Endothelial cell of umbilical vein (primary cell): ENCODE results near the gene ENG. TPM values are rescaled to one million over a fixed set of nuclear protein-coding genes. Genes with fewer than 3 reads are reported as not detected.

ENCODE experiments used
- BruUV-seq: library from RNA; stranded (reverse); fragments of 400-500 nt; replicated peaks from 2 replicates; lab custom pipeline; 2021; lab: Mats Ljungman, UMichigan
- CTCF ChIA-PET: fragments of 300-600, 350-600 bp; sonication (Branson Sonifier 250); formaldehyde crosslinking; loops from one replicate; lab custom pipeline; 2021; ENCODE audit warnings: antibody characterized with exemption, inconsistent platforms; lab: Charles Lee
- POLR2A ChIA-PET: fragments of 300-600, 350-600 bp; sonication (Branson Sonifier 250); formaldehyde crosslinking; loops from one replicate; lab custom pipeline; 2021; ENCODE audit warnings: antibody characterized with exemption, inconsistent platforms; lab: Charles Lee
- DNase-seq: peaks from one replicate; pipeline ENCODE4 v3.0.0-alpha.2; 2011; ENCODE audit warnings: low read depth, low spot score
- FAIRE-seq: peaks from 2 replicates; lab custom pipeline; 2011; peaks lifted over from hg19 to GRCh38; lab: Jason Lieb, UNC
- H2AFZ ChIP-seq: 2 replicates; pipeline ENCODE4 v1.6.0; 2012; ENCODE audit warnings: low read depth, low read length, control low read depth, inconsistent platforms
- H3K27ac ChIP-seq: 2 replicates; pipeline ENCODE4 v1.5.1; 2011; ENCODE audit warnings: low read depth, mild to moderate bottlenecking, control low read depth, low read length, moderate library complexity; ENCODE audit not compliant: insufficient read depth
- H3K27me3 ChIP-seq, 2 experiments: 2 replicates each; pipeline versions ENCODE4 v1.6.0 to v1.6.1; 2011; ENCODE audit warnings: low read length in 2 of 2, mixed read lengths in 1 of 2; ENCODE audit not compliant: control insufficient read depth in 2 of 2, insufficient read depth in 2 of 2
- H3K36me3 ChIP-seq, 2 experiments: 2 replicates in 1 of 2; 3 replicates in 1 of 2; pipeline ENCODE4 v1.5.1; 2011; ENCODE audit warnings: low read length in 2 of 2, mild to moderate bottlenecking in 1 of 2, moderate library complexity in 1 of 2; ENCODE audit not compliant: control insufficient read depth in 2 of 2, insufficient read depth in 2 of 2; ENCODE audit errors: extremely low read depth in 1 of 2
- H3K4me1 ChIP-seq: 3 replicates; pipeline ENCODE4 v1.5.1; 2011; ENCODE audit warnings: mild to moderate bottlenecking, low read length; ENCODE audit not compliant: control insufficient read depth, insufficient read depth; ENCODE audit errors: extremely low read depth
- H3K4me2 ChIP-seq: 2 replicates; pipeline ENCODE4 v1.6.1; 2011; ENCODE audit warnings: low read length, control low read depth, mixed read lengths; ENCODE audit not compliant: insufficient read depth
- H3K4me3 ChIP-seq, 3 experiments: fragments of 200-600 bp in 1 of 3; sonication (generic), shearing (Covaris generic) in 1 of 3; replicated peaks in 1 of 3; 2 replicates each; pipeline ENCODE4 v1.5.1; 2011 to 2016; ENCODE audit warnings: control low read depth in 3 of 3, low read length in 3 of 3, mild to moderate bottlenecking in 2 of 3, inconsistent platforms in 1 of 3, low read depth in 1 of 3, moderate library complexity in 1 of 3; ENCODE audit not compliant: insufficient read depth in 1 of 3
- H3K79me2 ChIP-seq: 2 replicates; pipeline ENCODE4 v1.6.0; 2012; ENCODE audit warnings: low read length, inconsistent platforms; ENCODE audit not compliant: control insufficient read depth, insufficient read depth
- H3K9ac ChIP-seq: replicated peaks from 2 replicates; pipeline ENCODE3; 2011; ENCODE audit warnings: low read length, control low read depth; ENCODE audit not compliant: insufficient read depth; ENCODE audit errors: extremely low read depth
- H3K9me1 ChIP-seq: replicated peaks from 3 replicates; pipeline ENCODE4 v1.6.0; 2011; ENCODE audit warnings: mild to moderate bottlenecking, low read length; ENCODE audit not compliant: control insufficient read depth, insufficient read depth; ENCODE audit errors: extremely low read depth
- H3K9me3 ChIP-seq: replicated peaks from 2 replicates; pipeline ENCODE4 v1.5.1; 2012; ENCODE audit warnings: low read length, inconsistent platforms; ENCODE audit not compliant: control insufficient read depth, insufficient read depth
- H4K20me1 ChIP-seq: replicated peaks from 2 replicates; pipeline ENCODE3; 2011; ENCODE audit warnings: mild to moderate bottlenecking, low read length; ENCODE audit not compliant: control insufficient read depth, insufficient read depth; ENCODE audit errors: extremely low read depth
- EZH2 ChIP-seq: IDR thresholded peaks from 2 replicates; pipeline ENCODE4 v1.6.1; 2012; ENCODE audit warnings: borderline replicate concordance, low read depth, mild to moderate bottlenecking, moderate library complexity, low read length, inconsistent platforms; ENCODE audit not compliant: severe bottlenecking
- FOS ChIP-seq: IDR thresholded peaks from 2 replicates; pipeline ENCODE4 v1.6.1; 2011; ENCODE audit warnings: mild to moderate bottlenecking, low read length, moderate library complexity, borderline replicate concordance; ENCODE audit not compliant: insufficient read depth
- GATA2 ChIP-seq: IDR thresholded peaks from 2 replicates; pipeline ENCODE4 v1.7.0; 2011; ENCODE audit warnings: low read depth, mild to moderate bottlenecking, moderate library complexity, mixed read lengths, low read length; ENCODE audit not compliant: insufficient read length, insufficient read depth
- JUN ChIP-seq: IDR thresholded peaks from 2 replicates; pipeline ENCODE4 v1.6.1; 2011; ENCODE audit warnings: borderline replicate concordance, low read depth; ENCODE audit not compliant: insufficient read length, insufficient read depth
- MAX ChIP-seq: IDR thresholded peaks from 2 replicates; pipeline ENCODE4 v1.6.1; 2011; ENCODE audit not compliant: insufficient read depth, insufficient read length
- MYC ChIP-seq: IDR thresholded peaks from one replicate; pipeline ENCODE4 v1.6.1; 2011; ENCODE audit warnings: mild to moderate bottlenecking, low read depth, low read length
- POLR2A ChIP-seq: IDR thresholded peaks from 2 replicates; pipeline ENCODE4 v1.6.1; 2012; ENCODE audit warnings: low read depth, mild to moderate bottlenecking, control low read depth, low read length
- POLR2AphosphoS5 ChIP-seq: IDR thresholded peaks from 2 replicates; pipeline ENCODE4 v1.6.1; 2012; ENCODE audit warnings: low read depth, mild to moderate bottlenecking, control low read depth, low read length, moderate library complexity; ENCODE audit not compliant: insufficient read depth
- dilution Hi-C: fragments of 300-500 bp; cut with MboI; formaldehyde crosslinking; loops from one replicate; pipeline ENCODE4 v1.15.0; 2019; ENCODE audit warnings: low sequenced_read_pairs; ENCODE audit not compliant: extremely low pct_ligation_motif_present
- intact Hi-C: fragments of 100-400 bp; cut with micrococcal nuclease; formaldehyde crosslinking; loops from one replicate; pipeline ENCODE4 v1.10.0; 2022
- polyA plus RNA-seq, 4 experiments: library from polyadenylated mRNA; depleted of rRNA in 3 of 4; stranded (reverse) in 3 of 4; unstranded in 1 of 4; fragments of >200 nt; gene quantifications; 2 replicates each; pipeline versions ENCODE4 v1.2.1 to v1.2.3, GENCODE V29; 2011 to 2012; ENCODE audit warnings: missing spikeins in 1 of 4
- total RNA-seq: library from RNA; stranded (reverse); gene quantifications from 2 replicates; pipeline ENCODE4 v1.2.3, GENCODE V29; 2021
- TF ChIP-seq, protein P1 (sequence below), 2 donors: IDR thresholded peaks; 1 replicate in 1 of 2; 2 replicates in 1 of 2; pipeline ENCODE4 v1.5.1; 2011; ENCODE audit warnings: low read length in 2 of 2, mild to moderate bottlenecking in 2 of 2, moderate library complexity in 2 of 2, control low read depth in 1 of 2, inconsistent platforms in 1 of 2, low read depth in 1 of 2; ENCODE audit not compliant: insufficient read depth in 1 of 2; ENCODE audit errors: extremely low read depth in 1 of 2

ENG gene
- total and polyA plus RNA-seq, 2 donors (not counting 3 experiments of a cell fraction or from before 2014, with no cell fraction given), result 338 to 728 TPM

GRCh38 chr9:127817881-127818434 lies 36.5 kb downstream of the ENG start:
- H3K9me3 ChIP-seq, result no peaks in the 10 kb centered on the region
- H3K9ac ChIP-seq, result no peak overlapping the region
- H3K4me3 ChIP-seq, result no peak overlapping the region
- DNase-seq (no peak), FAIRE-seq (no peak)
- H3K27ac ChIP-seq, result no peak overlapping the region
- dilution Hi-C loops, result no loop called here
- H3K4me1 ChIP-seq, result peaks cover 10% of the 10 kb centered on the region
- CTCF ChIA-PET, result interaction anchor here (0.7 to 8.4 kb wide), 7 partner anchors 10 to 103 kb away, joined by 3 to 76 read pairs (median 4); partner anchors contain the start of genes ENG and TOR2A
- H3K36me3 ChIP-seq, result peaks cover 33 to 62% of the 10 kb centered on the region in 2 experiments
- H3K27me3 ChIP-seq, result no peaks in the 10 kb centered on the region
- no peak overlapping the region for H2AFZ ChIP-seq
- no peak overlapping the region for H3K4me2 ChIP-seq
- POLR2A ChIA-PET, result interaction anchor here (1.2 kb wide), 1 partner anchor 47 kb away, joined by 3 read pairs; no protein-coding TSS in a partner anchor
- H4K20me1 ChIP-seq, result no peaks in the 10 kb centered on the region
- no TSS peak for BruUV-seq
- TF ChIP-seq POLR2AphosphoS5 (no peak), POLR2A (no peak), EZH2 (no peak), MAX (no peak), MYC (no peak), GATA2 (no peak), JUN (no peak), FOS (no peak)
- TF ChIP-seq, protein P1, sequence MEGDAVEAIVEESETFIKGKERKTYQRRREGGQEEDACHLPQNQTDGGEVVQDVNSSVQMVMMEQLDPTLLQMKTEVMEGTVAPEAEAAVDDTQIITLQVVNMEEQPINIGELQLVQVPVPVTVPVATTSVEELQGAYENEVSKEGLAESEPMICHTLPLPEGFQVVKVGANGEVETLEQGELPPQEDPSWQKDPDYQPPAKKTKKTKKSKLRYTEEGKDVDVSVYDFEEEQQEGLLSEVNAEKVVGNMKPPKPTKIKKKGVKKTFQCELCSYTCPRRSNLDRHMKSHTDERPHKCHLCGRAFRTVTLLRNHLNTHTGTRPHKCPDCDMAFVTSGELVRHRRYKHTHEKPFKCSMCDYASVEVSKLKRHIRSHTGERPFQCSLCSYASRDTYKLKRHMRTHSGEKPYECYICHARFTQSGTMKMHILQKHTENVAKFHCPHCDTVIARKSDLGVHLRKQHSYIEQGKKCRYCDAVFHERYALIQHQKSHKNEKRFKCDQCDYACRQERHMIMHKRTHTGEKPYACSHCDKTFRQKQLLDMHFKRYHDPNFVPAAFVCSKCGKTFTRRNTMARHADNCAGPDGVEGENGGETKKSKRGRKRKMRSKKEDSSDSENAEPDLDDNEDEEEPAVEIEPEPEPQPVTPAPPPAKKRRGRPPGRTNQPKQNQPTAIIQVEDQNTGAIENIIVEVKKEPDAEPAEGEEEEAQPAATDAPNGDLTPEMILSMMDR (IDR thresholded peaks at IDR 0.05; ENCODE audit: extremely low read depth in 1 of 2, insufficient read depth in 1 of 2, low read depth in 1 of 2, low read length in 2 of 2), result no peak
- H3K79me2 ChIP-seq, result peaks cover 18% of the 10 kb centered on the region
- intact Hi-C loops, result loop anchor here (2.0 kb wide), 1 partner anchor 53 kb away; no protein-coding TSS in a partner anchor
- H3K9me1 ChIP-seq, result no peaks in the 10 kb centered on the region
